ENCODE results near the gene TESPA1. TPM values are rescaled to one million over a fixed set of nuclear protein-coding genes. Genes with fewer than 3 reads are reported as not detected.
A peak's percentile ranks its signal among the peaks of the same experiment; 100 is the strongest.

Gene TESPA1
- total and polyA plus RNA-seq, 7 donors = 0.08 to 0.87 (median 0.54) TPM; not detected in 2

- Histone ChIP-seq H3K36me3 (ENCODE audit: insufficient read depth in 1 of 2, low read depth in 1 of 2) (no peaks in the 10 kb centered on the region), H3K4me1 (no peaks in the 10 kb centered on the region), H3K27me3 (ENCODE audit: insufficient read depth in 3 of 3, low read length in 2 of 3) (no peaks in the 10 kb centered on the region), H3K9me3 (no peaks in the 10 kb centered on the region), H3K27ac (no peak overlapping the region), H3K4me3 (no peak overlapping the region)
- ATAC-seq (peak; percentile 68 to 82 (median 72)), DNase-seq (no peak)
- intact Hi-C loops (cut with DNase I) = loop anchor here in 1 of 2 donors (1.0 to 5.0 kb wide), 2 partner anchors 79 to 149 kb away; no protein-coding TSS in a partner anchor
- peak; percentile 91 for TF ChIP-seq CTCF (IDR thresholded peaks at IDR 0.05)
- WGBS, 3 donors = 27 to 29% (median 29%) methylated on average over 12 of the region's 12 CpGs
Observed at GRCh38 chr12:54993181-54993835, 8.7 kb upstream of the TESPA1 start.

GRCh38 chr12:54991991-54992375 lies 7.4 kb upstream of the TESPA1 start:
- H3K27ac ChIP-seq = no peak overlapping the region
- intact Hi-C loops (cut with DNase I) = loop anchor here (2.0 to 5.0 kb wide), 2 partner anchors 81 to 150 kb away; no protein-coding TSS in a partner anchor

GRCh38 chr12:54991161-54991990 lies 6.8 kb upstream of the TESPA1 start:
- TF ChIP-seq CTCF (IDR thresholded peaks at IDR 0.05) = no peak
- DNase-seq (no peak), ATAC-seq (no peak)
- no peaks in the 10 kb centered on the region for H3K4me1 ChIP-seq
- no peaks in the 10 kb centered on the region for H3K9me3 ChIP-seq
- intact Hi-C loops (cut with DNase I) = loop anchor here (2.0 to 5.0 kb wide), 2 partner anchors 81 to 151 kb away; no protein-coding TSS in a partner anchor
- WGBS, 3 donors = 92 to 94% (median 93%) methylated on average over 9 of the region's 9 CpGs
- H3K27ac ChIP-seq = no peak overlapping the region
- no peak overlapping the region for H3K4me3 ChIP-seq
- no peaks in the 10 kb centered on the region for H3K36me3 ChIP-seq (ENCODE audit: insufficient read depth in 1 of 2, low read depth in 1 of 2)
- H3K27me3 ChIP-seq (ENCODE audit: insufficient read depth in 3 of 3, low read length in 2 of 3) = no peaks in the 10 kb centered on the region

More at GRCh38 chr12:54991991-54992375, 7.4 kb upstream of the TESPA1 start:
- H3K9me3 ChIP-seq = no peaks in the 10 kb centered on the region
- no peaks in the 10 kb centered on the region for H3K4me1 ChIP-seq
- H3K36me3 ChIP-seq (ENCODE audit: insufficient read depth in 1 of 2, low read depth in 1 of 2) = no peaks in the 10 kb centered on the region
- WGBS, 3 donors = 82 to 92% (median 90%) methylated on average over 5 of the region's 5 CpGs
- no peak for TF ChIP-seq CTCF (IDR thresholded peaks at IDR 0.05)
- ATAC-seq (no peak), DNase-seq (no peak)
- H3K4me3 ChIP-seq = no peak overlapping the region
- H3K27me3 ChIP-seq (ENCODE audit: insufficient read depth in 3 of 3, low read length in 2 of 3) = no peaks in the 10 kb centered on the region

- no peaks in the 10 kb centered on the region for H3K36me3 ChIP-seq (ENCODE audit: insufficient read depth in 1 of 2, low read depth in 1 of 2)
- no peaks in the 10 kb centered on the region for H3K4me1 ChIP-seq
- no peaks in the 10 kb centered on the region for H3K27me3 ChIP-seq (ENCODE audit: insufficient read depth in 3 of 3, low read length in 2 of 3)
- WGBS, 3 donors = 59 to 81% (median 64%) methylated on average over 1 of the region's 1 CpG
- no peak for ATAC-seq
- intact Hi-C loops (cut with DNase I) = loop anchor here (2.0 to 5.0 kb wide), 2 partner anchors 83 to 152 kb away; no protein-coding TSS in a partner anchor
- TF ChIP-seq CTCF (IDR thresholded peaks at IDR 0.05) = no peak
- no peak overlapping the region for H3K27ac ChIP-seq
- no peaks in the 10 kb centered on the region for H3K9me3 ChIP-seq
- H3K4me3 ChIP-seq = no peak overlapping the region
- no peak for DNase-seq
Observed at GRCh38 chr12:54989829-54990228, 5.3 kb upstream of the TESPA1 start.
